Upper lobe of right lung (tissue), 1 donor: Measurements from ENCODE around the gene SNTG2. TPM values are rescaled to one million over a fixed set of nuclear protein-coding genes. Genes with fewer than 3 reads are reported as not detected.

Experiments used
- ATAC-seq: fragments of 200-7000 bp; cut with Tn5 transposase; one replicate; pipeline ENCODE4 v1.9.1; 2020; ENCODE audit warnings: mild to moderate bottlenecking, moderate library complexity
- DNase-seq: peaks from one replicate; pipeline ENCODE4 v3.0.0-alpha.2; 2020
- H3K27ac ChIP-seq: fragments of 200-600 bp; one replicate; pipeline ENCODE4 v1.8.0; 2022
- H3K27me3 ChIP-seq: fragments of 200-600 bp; one replicate; pipeline ENCODE4 v1.8.0; 2022; ENCODE audit warnings: mild to moderate bottlenecking
- H3K36me3 ChIP-seq: fragments of 200-600 bp; one replicate; pipeline ENCODE4 v1.8.0; 2022
- H3K4me1 ChIP-seq: fragments of 200-600 bp; one replicate; pipeline ENCODE4 v1.8.0; 2022
- H3K4me3 ChIP-seq: fragments of 200-600 bp; one replicate; pipeline ENCODE4 v1.8.0; 2022; ENCODE audit warnings: mild to moderate bottlenecking
- H3K9me3 ChIP-seq: fragments of 200-600 bp; one replicate; pipeline ENCODE4 v1.8.0; 2022
- intact Hi-C: fragments of 100-400 bp; cut with DNase I; formaldehyde crosslinking; loops from one replicate; pipeline ENCODE4 v1.11.0; 2022
- total RNA-seq: library from RNA; stranded (reverse); fragmentation: NEBNext Ultra II Directional; extraction: Animal tissue kit (Norgen Biotek cat#: 25700); gene quantifications from one replicate; pipeline ENCODE4 v1.2.1, GENCODE V29; 2021
- TF ChIP-seq, protein P1 (sequence below): fragments of 200-600 bp; IDR thresholded peaks from one replicate; pipeline ENCODE4 v1.8.0; 2022; ENCODE audit warnings: antibody characterized with exemption
- donor health status: DM: no; HTN: yes; CAD: no; lungs with severe emphysema.

SNTG2 gene
- total RNA-seq, 1 donor from 2014 or later, result 3.6 TPM

DNA sequence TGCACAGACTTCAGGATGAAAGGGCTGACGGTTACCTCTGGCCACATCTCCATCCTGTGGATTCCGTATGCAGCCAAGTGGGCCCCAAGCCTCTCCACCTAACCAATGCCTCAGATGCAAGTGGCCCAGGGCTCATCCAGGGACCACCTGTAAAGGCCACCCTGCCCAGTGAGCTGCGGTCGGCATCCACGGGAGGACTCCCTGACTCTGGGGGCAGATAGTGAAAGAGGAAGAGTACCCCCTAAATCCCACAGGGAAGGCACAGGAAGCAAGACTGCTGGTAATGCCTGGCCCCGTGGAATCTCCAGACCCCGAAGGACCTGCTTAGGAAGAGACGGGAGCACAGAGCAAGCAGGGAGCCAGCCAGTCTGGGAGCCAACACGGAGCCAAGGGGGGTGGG lies 451.4 kb downstream of the SNTG2 start:
- H3K27me3 ChIP-seq, result no peaks in the 10 kb centered on the region
- DNase-seq (no peak), ATAC-seq (no peak)
- H3K36me3 ChIP-seq, result no peaks in the 10 kb centered on the region
- no peaks in the 10 kb centered on the region for H3K4me1 ChIP-seq
- no peak overlapping the region for H3K27ac ChIP-seq
- intact Hi-C loops, result no loop called here
- TF ChIP-seq, protein P1, sequence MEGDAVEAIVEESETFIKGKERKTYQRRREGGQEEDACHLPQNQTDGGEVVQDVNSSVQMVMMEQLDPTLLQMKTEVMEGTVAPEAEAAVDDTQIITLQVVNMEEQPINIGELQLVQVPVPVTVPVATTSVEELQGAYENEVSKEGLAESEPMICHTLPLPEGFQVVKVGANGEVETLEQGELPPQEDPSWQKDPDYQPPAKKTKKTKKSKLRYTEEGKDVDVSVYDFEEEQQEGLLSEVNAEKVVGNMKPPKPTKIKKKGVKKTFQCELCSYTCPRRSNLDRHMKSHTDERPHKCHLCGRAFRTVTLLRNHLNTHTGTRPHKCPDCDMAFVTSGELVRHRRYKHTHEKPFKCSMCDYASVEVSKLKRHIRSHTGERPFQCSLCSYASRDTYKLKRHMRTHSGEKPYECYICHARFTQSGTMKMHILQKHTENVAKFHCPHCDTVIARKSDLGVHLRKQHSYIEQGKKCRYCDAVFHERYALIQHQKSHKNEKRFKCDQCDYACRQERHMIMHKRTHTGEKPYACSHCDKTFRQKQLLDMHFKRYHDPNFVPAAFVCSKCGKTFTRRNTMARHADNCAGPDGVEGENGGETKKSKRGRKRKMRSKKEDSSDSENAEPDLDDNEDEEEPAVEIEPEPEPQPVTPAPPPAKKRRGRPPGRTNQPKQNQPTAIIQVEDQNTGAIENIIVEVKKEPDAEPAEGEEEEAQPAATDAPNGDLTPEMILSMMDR, result no peak
- no peak overlapping the region for H3K4me3 ChIP-seq
- H3K9me3 ChIP-seq, result no peaks in the 10 kb centered on the region

DNA sequence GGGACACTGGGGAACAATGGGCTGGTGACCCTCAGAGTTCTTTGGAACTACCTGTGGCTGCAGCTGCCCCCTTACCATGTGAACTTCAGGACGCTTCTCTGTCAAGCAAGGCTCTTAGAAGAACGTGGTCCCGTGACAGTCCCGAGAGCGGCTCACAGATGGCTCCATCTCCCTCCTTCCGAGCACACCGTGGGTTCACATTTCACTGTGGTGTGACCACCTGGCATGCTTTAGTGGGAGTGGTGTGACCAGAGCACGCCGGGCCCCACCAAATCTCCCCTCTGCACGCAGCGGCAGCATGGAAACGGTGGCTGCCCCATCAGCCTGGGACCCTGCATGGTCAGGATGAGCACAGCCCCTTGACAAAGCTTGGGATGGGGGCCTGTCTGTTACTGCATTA lies 452.9 kb downstream of the SNTG2 start:
- no peaks in the 10 kb centered on the region for H3K4me1 ChIP-seq
- no peaks in the 10 kb centered on the region for H3K36me3 ChIP-seq
- no peak overlapping the region for H3K27ac ChIP-seq
- H3K27me3 ChIP-seq, result no peaks in the 10 kb centered on the region
- H3K4me3 ChIP-seq, result no peak overlapping the region
- DNase-seq (no peak), ATAC-seq (peak; percentile 7)
- H3K9me3 ChIP-seq, result no peaks in the 10 kb centered on the region
- intact Hi-C loops, result no loop called here
- TF ChIP-seq, protein P1, result no peak

DNA sequence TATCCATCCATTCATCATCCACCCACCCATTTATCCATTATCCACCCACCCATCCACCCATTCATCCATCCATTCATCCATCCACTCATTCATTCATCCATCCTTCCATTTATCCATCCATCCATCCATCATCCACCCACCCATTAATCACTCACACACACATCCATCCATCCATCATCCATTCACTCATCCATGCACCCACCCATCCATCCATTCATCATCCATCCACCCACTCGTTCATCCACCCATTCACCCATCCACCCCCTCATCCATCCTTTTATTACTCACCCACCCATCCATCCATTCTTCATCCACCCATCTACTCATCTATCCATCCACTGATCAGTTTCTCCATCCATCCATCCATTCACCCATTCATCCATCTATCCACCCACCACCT lies 454.5 kb downstream of the SNTG2 start:
- intact Hi-C loops, result no loop called here
- no peak for DNase-seq
- no peak for ATAC-seq
- Histone ChIP-seq H3K9me3 (no peaks in the 10 kb centered on the region), H3K36me3 (no peaks in the 10 kb centered on the region), H3K4me3 (no peak overlapping the region), H3K27me3 (no peaks in the 10 kb centered on the region), H3K4me1 (no peaks in the 10 kb centered on the region), H3K27ac (no peak overlapping the region)
- TF ChIP-seq, protein P1, result no peak

DNA sequence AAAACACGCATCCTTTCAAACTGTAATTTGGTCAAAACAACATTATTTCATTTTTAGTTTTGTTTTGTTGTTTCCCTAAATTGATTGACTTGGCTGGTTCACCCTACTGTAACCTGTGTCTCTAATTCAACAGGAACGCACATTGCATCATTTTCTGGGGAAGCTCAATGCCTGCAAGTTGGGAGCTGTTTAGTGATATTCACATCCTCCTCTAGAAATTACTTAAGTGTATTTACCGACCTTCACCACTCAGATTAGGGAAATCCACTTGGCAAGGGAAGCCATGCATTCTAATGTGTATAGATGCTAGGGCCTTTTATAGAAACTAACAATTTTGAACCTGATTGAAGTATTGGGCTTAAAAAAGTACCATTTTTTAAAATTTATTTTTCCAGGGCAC lies 455.3 kb downstream of the SNTG2 start:
- Histone ChIP-seq H3K4me3 (no peak overlapping the region), H3K9me3 (no peaks in the 10 kb centered on the region), H3K27ac (no peak overlapping the region), H3K36me3 (no peaks in the 10 kb centered on the region), H3K27me3 (no peaks in the 10 kb centered on the region), H3K4me1 (no peaks in the 10 kb centered on the region)
- ATAC-seq (no peak), DNase-seq (no peak)
- TF ChIP-seq, protein P1, result no peak
- intact Hi-C loops, result no loop called here

DNA sequence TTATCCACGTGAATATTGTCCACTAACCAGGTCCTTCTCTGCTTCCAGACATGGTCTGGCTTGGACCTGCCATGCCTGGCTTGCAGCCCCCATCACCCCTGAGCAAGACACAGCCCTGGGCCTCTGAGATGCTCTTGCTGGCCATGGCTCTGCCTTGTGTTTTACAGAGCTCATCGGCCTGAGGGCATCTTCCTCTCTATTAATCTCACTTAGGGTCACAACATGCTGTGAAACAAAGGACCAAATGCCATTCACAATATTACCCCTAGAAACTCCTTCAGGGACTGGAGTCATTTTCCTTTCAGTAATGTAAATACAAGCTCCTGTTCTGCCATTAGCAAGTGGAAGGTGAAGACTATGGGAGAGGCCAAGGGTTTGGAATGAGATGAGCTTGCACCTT lies 455.8 kb downstream of the SNTG2 start:
- ATAC-seq, result no peak
- no peaks in the 10 kb centered on the region for H3K4me1 ChIP-seq
- H3K27me3 ChIP-seq, result no peaks in the 10 kb centered on the region
- H3K4me3 ChIP-seq, result no peak overlapping the region
- TF ChIP-seq, protein P1, result no peak
- no peak overlapping the region for H3K27ac ChIP-seq
- H3K9me3 ChIP-seq, result no peaks in the 10 kb centered on the region
- intact Hi-C loops, result no loop called here
- H3K36me3 ChIP-seq, result no peaks in the 10 kb centered on the region
- DNase-seq, result no peak

DNA sequence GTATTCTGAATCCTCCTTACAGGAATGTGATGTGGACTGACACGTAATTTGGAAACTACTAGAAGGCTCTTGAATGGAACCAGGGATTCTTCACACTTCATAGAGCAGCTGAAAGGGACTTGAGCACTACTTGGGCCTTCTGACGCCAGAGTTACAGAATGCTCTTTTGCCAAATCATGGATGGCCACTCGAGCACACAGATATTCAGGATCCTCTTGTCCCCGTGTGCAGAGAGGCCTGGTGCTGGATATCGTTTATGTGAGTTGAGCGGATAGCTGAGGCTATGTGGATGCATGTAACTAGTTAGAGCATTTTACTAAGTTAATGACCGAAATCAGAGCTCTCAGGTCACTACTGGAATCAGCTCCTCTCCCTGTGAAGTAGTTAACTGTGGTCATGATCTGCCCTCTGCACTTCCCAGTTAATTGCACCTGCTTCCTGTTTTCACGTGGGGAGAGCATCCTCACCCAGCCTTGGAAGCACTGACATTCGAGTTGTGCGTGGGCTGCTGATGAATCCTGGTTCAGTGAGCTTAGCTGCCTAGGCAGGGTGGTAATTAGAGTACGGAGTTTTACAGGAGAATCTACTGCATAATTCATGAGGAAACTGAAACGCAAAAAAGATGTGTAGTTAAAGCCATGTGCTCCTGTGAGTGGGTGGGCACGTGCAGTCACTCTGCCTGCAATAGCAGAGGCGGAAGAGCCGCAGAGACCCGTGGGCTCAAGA lies 457.5 kb downstream of the SNTG2 start:
- DNase-seq, result no peak
- TF ChIP-seq, protein P1, result no peak
- Histone ChIP-seq H3K9me3 (no peaks in the 10 kb centered on the region), H3K27me3 (no peaks in the 10 kb centered on the region), H3K36me3 (no peaks in the 10 kb centered on the region), H3K27ac (no peak overlapping the region), H3K4me1 (no peaks in the 10 kb centered on the region), H3K4me3 (no peak overlapping the region)
- no peak for ATAC-seq
- intact Hi-C loops, result no loop called here
